ENCODE measurements around the gene TPP2.

GRCh38 chr13:102628559-102628958 lies 31.8 kb downstream of the TPP2 start:
- no peak for TF ChIP-seq CTCF (conservative IDR thresholded peaks at IDR 0.05)
- no peak for TF ChIP-seq ZFX (IDR thresholded peaks at IDR 0.05)
